Loucy (cell line): Measurements from ENCODE around the gene SGCA.
A peak's percentile ranks its signal among the peaks of the same experiment; 100 is the strongest.

Experiments used
- CTCF ChIP-seq: fragments of 200-600 bp; sonication (generic); conservative IDR thresholded peaks from 2 replicates; pipeline ENCODE4 v1.5.1; 2014; ENCODE audit warnings: mild to moderate bottlenecking, antibody characterized with exemption, low read length
- EZH2phosphoT487 ChIP-seq: fragments of 200-600 bp; IDR thresholded peaks from 2 replicates; pipeline ENCODE4 v1.6.1; 2018; ENCODE audit warnings: antibody characterized with exemption, mild to moderate bottlenecking, moderate library complexity, borderline replicate concordance

GRCh38 chr17:50213026-50214022 lies 47.5 kb downstream of the SGCA start:
- TF ChIP-seq CTCF (peak; percentile 30), EZH2phosphoT487 (no peak)
